HUDEP-2 (cell line): ENCODE results near the gene KMT2B.

Source experiments
- DNase-seq, 76 experiments: peaks; one replicate each; lab custom pipeline; 2025; ENCODE audit not compliant: unreplicated experiment in 76 of 76; lab: John Stamatoyannopoulos, UW

KMT2B gene

GRCh38 chr19:35739275-35740107 lies 21.7 kb downstream of the KMT2B start:
- DNase-seq, result peak in 1 of 76 experiments; percentile 14

GRCh38 chr19:35740108-35740422 lies 22.3 kb downstream of the KMT2B start:
- DNase-seq, result peak in 10 of 76 experiments; percentile 41 to 81 (median 60)

GRCh38 chr19:35740423-35741202 lies 22.8 kb downstream of the KMT2B start:
- peak; percentile 83 to 100 (median 98) for DNase-seq

GRCh38 chr19:35741203-35741515 lies 23.4 kb downstream of the KMT2B start:
- peak in 8 of 76 experiments; percentile 48 to 78 (median 68) for DNase-seq

GRCh38 chr19:35742121-35742724 lies 24.4 kb downstream of the KMT2B start, which contains the start of gene IGFLR1:
TSS of gene IGFLR1 (minus strand) at chr19:35742452. CDS start at chr19:35741180, 1,272 bp downstream.
- DNase-seq, result peak in 4 of 76 experiments; percentile 7 to 19 (median 14)

GRCh38 chr19:35743640-35744429 lies 26.0 kb downstream of the KMT2B start:
- no peak for DNase-seq

- peak; percentile 32 to 99 (median 96) for DNase-seq
These were observed 26.9 kb downstream of the KMT2B start for GRCh38 chr19:35744430-35745327.

- peak in 75 of 76 experiments; percentile 85 to 100 (median 98) for DNase-seq
These were observed 27.7 kb downstream of the KMT2B start, which contains the start of the genes PSENEN and U2AF1L4 for GRCh38 chr19:35745328-35746086. TSS of gene PSENEN (plus strand) at chr19:35745651. CDS start at chr19:35745931, 280 bp downstream. TSS of gene U2AF1L4 (minus strand) at chr19:35745418. CDS start at chr19:35745391, 27 bp downstream.

- DNase-seq, result no peak
These were observed 28.3 kb downstream of the KMT2B start for GRCh38 chr19:35746087-35746462.

GRCh38 chr19:35746531-35746930 lies 28.7 kb downstream of the KMT2B start:
- DNase-seq, result no peak

- DNase-seq, result peak; percentile 89 to 100 (median 99)
These were observed 30.6 kb downstream of the KMT2B start, which contains the start of gene LIN37 for GRCh38 chr19:35748106-35749020. TSS of gene LIN37 (plus strand) at chr19:35748576. CDS start at chr19:35748725, 149 bp downstream.

GRCh38 chr19:35750167-35750566 lies 32.4 kb downstream of the KMT2B start:
- no peak for DNase-seq

- DNase-seq, result no peak
These were observed 34.3 kb downstream of the KMT2B start for GRCh38 chr19:35751839-35752745.

- no peak for DNase-seq
These were observed 35.0 kb downstream of the KMT2B start for GRCh38 chr19:35752746-35753350.

- no peak for DNase-seq
These were observed 36.0 kb downstream of the KMT2B start for GRCh38 chr19:35753634-35754369.
